GM18519 (cell line): Measurements from ENCODE around the gene SFN.

Experiments used
- ATAC-seq: cut with Tn5 transposase; IDR thresholded peaks from one replicate; pipeline ENCODE4 v1.9.1; 2021; ENCODE audit warnings: mild to moderate bottlenecking, moderate library complexity; ENCODE audit not compliant: unreplicated experiment, low FRiP score

SFN gene

GRCh38 chr1:26909951-26910342, 47.0 kb downstream of the SFN start:
- ATAC-seq: no peak

- ATAC-seq: no peak
Observed at GRCh38 chr1:26910343-26911160, 47.6 kb downstream of the SFN start.

GRCh38 chr1:26911399-26912146, 48.6 kb downstream of the SFN start:
- ATAC-seq: no peak

- no peak for ATAC-seq
Observed at GRCh38 chr1:26912147-26912490, 49.2 kb downstream of the SFN start.

GRCh38 chr1:26913389-26913753, 50.4 kb downstream of the SFN start:
- no peak for ATAC-seq
